Heart left ventricle (tissue), 16 donors: Measurements from ENCODE around the gene RNF213. TPM values are rescaled to one million over a fixed set of nuclear protein-coding genes. Genes with fewer than 3 reads are reported as not detected.

ENCODE experiments used
- ATAC-seq, 4 donors: fragments of 200-7000 bp; cut with Tn5 transposase; one replicate each; pipeline ENCODE4 v1.9.1; 2020 to 2022; ENCODE audit warnings: moderate library complexity in 4 of 4, mild to moderate bottlenecking in 3 of 4, moderate number of reproducible peaks in 1 of 4
- DNase-seq, 5 donors: peaks; one replicate each; pipeline ENCODE4 v3.0.0-alpha.2; 2020
- H3K27ac ChIP-seq, 12 donors: fragments of 200-600 bp; sonication (generic) in 4 of 12; one replicate each; pipeline versions ENCODE4 v1.5.0 to v1.8.0; 2016 to 2022; ENCODE audit warnings: mild to moderate bottlenecking in 2 of 12
- H3K27me3 ChIP-seq, 9 donors: fragments of 200-600 bp; sonication (generic) in 2 of 9; one replicate each; pipeline versions ENCODE4 v1.5.1 to v1.8.0; 2016 to 2022; ENCODE audit warnings: mild to moderate bottlenecking in 3 of 9
- H3K36me3 ChIP-seq, 9 donors: fragments of 200-600 bp; sonication (generic) in 2 of 9; one replicate each; pipeline versions ENCODE4 v1.5.0 to v1.8.0; 2018 to 2022; ENCODE audit warnings: mild to moderate bottlenecking in 2 of 9
- H3K4me1 ChIP-seq, 12 donors: fragments of 200-600 bp; sonication (generic) in 4 of 12; one replicate each; pipeline versions ENCODE4 v1.5.0 to v1.8.0; 2016 to 2022; ENCODE audit warnings: mild to moderate bottlenecking in 3 of 12
- H3K4me3 ChIP-seq, 12 donors: fragments of 200-600 bp; sonication (generic) in 4 of 12; one replicate each; pipeline versions ENCODE4 v1.5.0 to v1.8.0; 2017 to 2022; ENCODE audit warnings: mild to moderate bottlenecking in 9 of 12, moderate library complexity in 4 of 12
- H3K9me3 ChIP-seq, 12 donors: fragments of 200-600 bp; sonication (generic) in 4 of 12; one replicate each; pipeline versions ENCODE4 v1.5.0 to v1.8.0; 2016 to 2022; ENCODE audit warnings: mild to moderate bottlenecking in 1 of 12
- POLR2A ChIP-seq, 2 donors: fragments of 450-650 bp; IDR thresholded peaks; one replicate each; pipeline ENCODE4 v1.6.1; 2017; ENCODE audit warnings: antibody characterized with exemption in 2 of 2, mild to moderate bottlenecking in 2 of 2, moderate library complexity in 2 of 2
- WGBS, 4 donors: extraction: QIAGEN DNeasy Blood & Tissue Kit in 2 of 4; methylation state at CpG; one replicate each; pipeline versions ENCODE4 v1.1.5 to v1.1.7; 2013 to 2018; 5-methylcytosine and 5-hydroxymethylcytosine counted together
- intact Hi-C, 10 donors: fragments of 100-400 bp; cut with DNase I; formaldehyde crosslinking; loops; one replicate each; pipeline versions ENCODE4 v1.11.1 to v1.14.2; 2022
- polyA plus RNA-seq, 2 donors: library from polyadenylated mRNA; stranded (reverse); fragments of 200-250 nt; gene quantifications; one replicate each; pipeline ENCODE4 v1.2.3, GENCODE V29; 2013
- total RNA-seq, 9 donors: library from RNA; depleted of rRNA in 2 of 9; stranded (reverse); fragments of >200 nt in 2 of 9; fragmentation: NEBNext Ultra II Directional in 3 of 9; extraction: Animal tissue kit (Norgen Biotek cat#: 25700) in 3 of 9; gene quantifications; one replicate each; pipeline versions ENCODE4 v1.1.0 to v1.2.4, GENCODE V29; 2016 to 2023
- TF ChIP-seq, protein P1 (sequence below), 12 donors: fragments of 200-600 bp; sonication (generic) in 4 of 12; IDR thresholded peaks; one replicate each; pipeline versions ENCODE4 v1.5.0 to v1.8.0; 2018 to 2022; ENCODE audit warnings: antibody characterized with exemption in 12 of 12, mild to moderate bottlenecking in 5 of 12
- donor health status: ischemic (EF 13 %, LVEDD 7.1; RV severe dilation, severe dysfunction).
- donor health status: healthy with polysubstance abuse.
- donor health status: DM: no; HTN: yes; CAD: no.
- donor health status: DM: no; HTN: no; CAD: no.
- donor health status: ischemic (EF 25% LVEDD 6.9; RV normal size, moderate dysfunction).
- donor health status: ischemic (EF 25% LVEDD 5.7; RV mildly dilated, moderate dysfunction).
- donor health status: healthy.
- donor health status: DM: yes; HTN: yes; CAD: no.
- donor health status: ischemic (EF 35%, LVEDD 5.7; RV mildly dilated, moderate dysfunction).
- donor health status: nonischemic (EF 11% LVEDD 7.7; RV severe dilation, severe dysfunction).
- donor health status: DM: yes; HTN: yes; CAD: no.
- donor health status: PGD.
- donor health status: ischemic (EF 29% LVEDD 5.4; RV normal size, mild dysfunction).
- donor health status: nonischemic (EF 23%, LVEDD 6.1; RV moderate dilation, normal function).

RNF213 gene
- total and polyA plus RNA-seq, 11 donors, result 23.1 to 167 (median 31.4) TPM

DNA sequence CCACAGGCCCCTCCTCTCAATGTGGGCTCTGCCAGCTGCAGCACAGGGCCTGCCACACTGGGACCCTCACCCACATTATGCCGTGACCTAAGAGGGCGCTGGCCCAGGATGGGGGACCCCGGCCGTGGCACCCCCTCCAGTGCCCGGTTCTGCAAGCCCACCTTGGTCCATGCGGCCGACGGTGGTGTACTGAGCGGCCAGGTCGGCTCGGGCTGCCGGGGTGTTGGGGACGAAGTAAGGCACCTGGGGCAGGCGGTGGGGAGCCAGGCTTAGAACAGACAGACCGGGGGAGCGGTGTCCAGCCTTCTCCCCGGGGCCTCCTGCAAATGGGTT is 47.0 kb upstream of the RNF213 start:
- TF ChIP-seq POLR2A (IDR thresholded peaks at IDR 0.05), result no peak
- TF ChIP-seq, protein P1, sequence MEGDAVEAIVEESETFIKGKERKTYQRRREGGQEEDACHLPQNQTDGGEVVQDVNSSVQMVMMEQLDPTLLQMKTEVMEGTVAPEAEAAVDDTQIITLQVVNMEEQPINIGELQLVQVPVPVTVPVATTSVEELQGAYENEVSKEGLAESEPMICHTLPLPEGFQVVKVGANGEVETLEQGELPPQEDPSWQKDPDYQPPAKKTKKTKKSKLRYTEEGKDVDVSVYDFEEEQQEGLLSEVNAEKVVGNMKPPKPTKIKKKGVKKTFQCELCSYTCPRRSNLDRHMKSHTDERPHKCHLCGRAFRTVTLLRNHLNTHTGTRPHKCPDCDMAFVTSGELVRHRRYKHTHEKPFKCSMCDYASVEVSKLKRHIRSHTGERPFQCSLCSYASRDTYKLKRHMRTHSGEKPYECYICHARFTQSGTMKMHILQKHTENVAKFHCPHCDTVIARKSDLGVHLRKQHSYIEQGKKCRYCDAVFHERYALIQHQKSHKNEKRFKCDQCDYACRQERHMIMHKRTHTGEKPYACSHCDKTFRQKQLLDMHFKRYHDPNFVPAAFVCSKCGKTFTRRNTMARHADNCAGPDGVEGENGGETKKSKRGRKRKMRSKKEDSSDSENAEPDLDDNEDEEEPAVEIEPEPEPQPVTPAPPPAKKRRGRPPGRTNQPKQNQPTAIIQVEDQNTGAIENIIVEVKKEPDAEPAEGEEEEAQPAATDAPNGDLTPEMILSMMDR (IDR thresholded peaks at IDR 0.05), result no peak
- H3K27me3 ChIP-seq, result no peaks in the 10 kb centered on the region
- H3K36me3 ChIP-seq, result peaks cover 0 to 96% (median 42%) of the 10 kb centered on the region in 9 donors
- WGBS, 4 donors, result 94 to 97% (median 97%) methylated on average over 14 to 17 of the region's 17 CpGs
- no peak overlapping the region for H3K4me3 ChIP-seq
- ATAC-seq (no peak), DNase-seq (peak in 1 of 5 donors; percentile 44)
- intact Hi-C loops, result no loop called here
- peak overlapping the region in 1 of 12 donors; percentile 58 for H3K27ac ChIP-seq
- H3K4me1 ChIP-seq, result peaks cover 0 to 18% (median 0%) of the 10 kb centered on the region in 12 donors
- H3K9me3 ChIP-seq, result no peaks in the 10 kb centered on the region

- peak in 1 of 5 donors; percentile 40 for DNase-seq
- no peak for ATAC-seq
- WGBS, 4 donors, result 93 to 94% (median 94%) methylated on average over 46 to 48 of the region's 48 CpGs
- H3K4me3 ChIP-seq, result no peak overlapping the region
- H3K27ac ChIP-seq, result no peak overlapping the region
- intact Hi-C loops, result no loop called here
- H3K4me1 ChIP-seq, result peaks cover 0 to 24% (median 1%) of the 10 kb centered on the region in 12 donors
- no peak for TF ChIP-seq POLR2A (IDR thresholded peaks at IDR 0.05)
- TF ChIP-seq, protein P1 (IDR thresholded peaks at IDR 0.05), result no peak
- peaks cover 0 to 90% (median 40%) of the 10 kb centered on the region in 9 donors for H3K36me3 ChIP-seq
- no peaks in the 10 kb centered on the region for H3K9me3 ChIP-seq
- no peaks in the 10 kb centered on the region for H3K27me3 ChIP-seq
Observed at GRCh38 chr17:80214012-80214877, 46.4 kb upstream of the RNF213 start.

- H3K9me3 ChIP-seq, result no peaks in the 10 kb centered on the region
- no peaks in the 10 kb centered on the region for H3K27me3 ChIP-seq
- intact Hi-C loops, result no loop called here
- 88 to 97% (median 94%) methylated on average over 12 to 17 of the region's 17 CpGs for WGBS, 4 donors
- DNase-seq, result peak in 1 of 5 donors; percentile 63
- TF ChIP-seq POLR2A (IDR thresholded peaks at IDR 0.05), result no peak
- TF ChIP-seq, protein P1 (IDR thresholded peaks at IDR 0.05), result no peak
- ATAC-seq, result no peak
- H3K27ac ChIP-seq, result no peak overlapping the region
- H3K4me3 ChIP-seq, result no peak overlapping the region
- H3K4me1 ChIP-seq, result peaks cover 0 to 27% (median 7%) of the 10 kb centered on the region in 12 donors
- H3K36me3 ChIP-seq, result peaks cover 0 to 84% (median 35%) of the 10 kb centered on the region in 9 donors
Observed at GRCh38 chr17:80214878-80215210, 45.8 kb upstream of the RNF213 start.

DNA sequence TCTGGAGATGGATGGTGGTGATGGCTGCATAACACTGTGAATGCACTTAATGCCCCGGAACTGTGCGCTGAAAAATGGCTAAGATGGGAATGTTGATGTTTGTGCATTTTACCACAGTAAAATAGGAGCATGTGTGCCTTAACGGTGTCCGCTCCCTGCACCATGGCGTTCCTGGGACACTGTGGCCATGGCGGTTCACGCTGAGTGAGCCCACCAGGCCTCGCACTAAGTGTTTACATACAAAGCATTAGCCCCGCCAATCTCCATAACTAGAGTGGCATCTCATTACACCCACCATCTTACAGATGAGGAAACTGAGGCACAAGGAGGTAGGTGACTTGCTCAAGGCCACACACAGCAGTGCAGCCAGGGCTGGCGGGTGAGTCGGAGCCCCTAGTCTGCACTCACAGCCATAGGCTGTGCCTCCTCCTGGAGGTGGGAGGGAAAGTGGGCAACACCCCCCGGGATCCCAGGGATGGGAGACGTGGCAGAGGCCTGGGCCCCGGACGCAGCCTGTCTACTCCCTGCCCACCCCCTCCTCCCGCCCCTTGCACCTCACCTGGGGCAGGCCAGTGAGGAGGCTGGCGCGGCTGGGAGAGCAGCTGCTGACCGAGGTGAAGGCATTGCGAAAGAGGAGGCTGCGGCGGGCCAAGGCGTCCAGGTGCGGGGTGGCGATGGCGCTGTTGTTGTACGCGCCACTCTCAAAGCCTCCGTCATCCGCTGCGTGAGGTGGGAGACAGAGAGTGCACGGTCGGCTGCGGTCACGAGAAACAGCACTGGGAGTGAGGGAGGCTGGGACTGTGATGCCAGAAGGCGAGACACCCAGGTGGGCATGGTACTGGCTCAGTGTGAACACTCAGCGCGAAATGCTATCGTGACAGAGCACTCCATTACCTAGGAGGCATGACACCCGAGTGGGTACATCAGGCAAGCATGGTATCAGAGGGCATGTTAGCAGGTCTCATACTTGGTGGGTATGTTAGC is 43.9 kb upstream of the RNF213 start:
- Histone ChIP-seq H3K27me3 (no peaks in the 10 kb centered on the region), H3K4me1 (peaks cover 0 to 38% (median 15%) of the 10 kb centered on the region in 12 donors), H3K36me3 (peaks cover 0 to 64% (median 17%) of the 10 kb centered on the region in 9 donors), H3K9me3 (no peaks in the 10 kb centered on the region), H3K27ac (no peak overlapping the region), H3K4me3 (no peak overlapping the region)
- ATAC-seq, result no peak
- DNase-seq, result no peak
- intact Hi-C loops, result no loop called here
- 97 to 98% (median 97%) methylated on average over 39 to 40 of the region's 40 CpGs for WGBS, 4 donors
- TF ChIP-seq POLR2A (IDR thresholded peaks at IDR 0.05), result no peak
- TF ChIP-seq, protein P1 (IDR thresholded peaks at IDR 0.05), result no peak
